ENCODE data around the gene BEST3. TPM values are rescaled to one million over a fixed set of nuclear protein-coding genes. Genes with fewer than 3 reads are reported as not detected.

BEST3 gene
- total and polyA plus RNA-seq, 2 donors (not counting 1 experiment from before 2014, with no cell fraction given): not detected

- no peak overlapping the region for H2AFZ ChIP-seq (ENCODE audit: insufficient read depth, low read depth, low read length, poor library complexity, severe bottlenecking)
- H3K27ac Mint-ChIP-seq: no peak overlapping the region
- intact Hi-C loops (cut with micrococcal nuclease): no loop called here
- no peaks in the 10 kb centered on the region for H3K27me3 ChIP-seq (replicated peaks in 1 of 4; ENCODE audit: control extremely low read depth in 1 of 4, control insufficient read depth in 3 of 4, insufficient read depth in 4 of 4, low read length in 3 of 4)
- CTCF ChIA-PET: interaction anchor here (1.3 kb wide), 1 partner anchor 24 kb away, joined by 4 read pairs; no protein-coding TSS in a partner anchor
- H3K9ac ChIP-seq (ENCODE audit: low read length): no peak overlapping the region
- WGBS (ENCODE audit: insufficient coverage): 100% methylated on average over 2 of the region's 3 CpGs
- no peaks in the 10 kb centered on the region for H4K20me1 ChIP-seq (ENCODE audit: control insufficient read depth, insufficient read depth, low read length, poor library complexity, severe bottlenecking)
- H3K9me3 Mint-ChIP-seq (ENCODE audit: insufficient read depth): no peaks in the 10 kb centered on the region
- no peak overlapping the region for H3K27ac ChIP-seq (ENCODE audit: low read length in 2 of 2)
- H3K9me3 ChIP-seq (ENCODE audit: control extremely low read depth in 1 of 3, control insufficient read depth in 2 of 3, insufficient read depth in 1 of 3, low read length in 2 of 3): no peaks in the 10 kb centered on the region
- no peak for ATAC-seq (ENCODE audit: low read depth)
- no peaks in the 10 kb centered on the region for H3K36me3 ChIP-seq (replicated peaks in 1 of 2; ENCODE audit: control extremely low read depth in 1 of 2, control insufficient read depth in 1 of 2, extremely low read depth in 1 of 2, insufficient read depth in 2 of 2, low read length in 1 of 2)
- H3K79me2 ChIP-seq (ENCODE audit: control insufficient read depth, insufficient read depth, low read length): no peaks in the 10 kb centered on the region
- no peaks in the 10 kb centered on the region for H3K4me1 ChIP-seq (ENCODE audit: control insufficient read depth in 2 of 2, insufficient read depth in 2 of 2, low read length in 2 of 2)
- H3K4me3 ChIP-seq (ENCODE audit: control extremely low read depth in 1 of 5, extremely low read depth in 1 of 5, insufficient read depth in 1 of 5, low read depth in 2 of 5, low read length in 4 of 5): no peak overlapping the region
- H3K4me2 ChIP-seq (replicated peaks; ENCODE audit: low read depth, low read length, poor library complexity, severe bottlenecking): no peak overlapping the region
- TF ChIP-seq EZH2 (IDR thresholded peaks at IDR 0.05; ENCODE audit: borderline replicate concordance, insufficient read depth, low read depth, low read length, poor library complexity, severe bottlenecking) (no peak), CTCF (IDR thresholded peaks at IDR 0.05) (no peak)
- H3K4me3 Mint-ChIP-seq: no peak overlapping the region
- no peak for DNase-seq
- H3K4me1 Mint-ChIP-seq: no peaks in the 10 kb centered on the region
- POLR2A ChIA-PET: no interaction called here
- H3K27me3 Mint-ChIP-seq: peaks cover 15% of the 10 kb centered on the region
Observed at GRCh38 chr12:69663726-69664125, 35.4 kb downstream of the BEST3 start.

GRCh38 chr12:69662764-69663163, 36.3 kb downstream of the BEST3 start:
- Histone ChIP-seq H3K9me3 (ENCODE audit: control extremely low read depth in 1 of 3, control insufficient read depth in 2 of 3, insufficient read depth in 1 of 3, low read length in 2 of 3) (no peaks in the 10 kb centered on the region), H3K4me3 (ENCODE audit: control extremely low read depth in 1 of 5, extremely low read depth in 1 of 5, insufficient read depth in 1 of 5, low read depth in 2 of 5, low read length in 4 of 5) (no peak overlapping the region), H4K20me1 (ENCODE audit: control insufficient read depth, insufficient read depth, low read length, poor library complexity, severe bottlenecking) (no peaks in the 10 kb centered on the region), H3K36me3 (replicated peaks in 1 of 2; ENCODE audit: control extremely low read depth in 1 of 2, control insufficient read depth in 1 of 2, extremely low read depth in 1 of 2, insufficient read depth in 2 of 2, low read length in 1 of 2) (no peaks in the 10 kb centered on the region), H3K27ac (ENCODE audit: low read length in 2 of 2) (no peak overlapping the region), H3K4me1 (ENCODE audit: control insufficient read depth in 2 of 2, insufficient read depth in 2 of 2, low read length in 2 of 2) (no peaks in the 10 kb centered on the region), H3K9ac (ENCODE audit: low read length) (no peak overlapping the region), H3K4me2 (replicated peaks; ENCODE audit: low read depth, low read length, poor library complexity, severe bottlenecking) (no peak overlapping the region), H3K27me3 (replicated peaks in 1 of 4; ENCODE audit: control extremely low read depth in 1 of 4, control insufficient read depth in 3 of 4, insufficient read depth in 4 of 4, low read length in 3 of 4) (peaks cover 0 to 1% (median 0%) of the 10 kb centered on the region in 4 experiments), H3K79me2 (ENCODE audit: control insufficient read depth, insufficient read depth, low read length) (no peaks in the 10 kb centered on the region), H2AFZ (ENCODE audit: insufficient read depth, low read depth, low read length, poor library complexity, severe bottlenecking) (no peak overlapping the region)
- Mint-ChIP-seq H3K9me3 (ENCODE audit: insufficient read depth) (no peaks in the 10 kb centered on the region), H3K27ac (no peak overlapping the region), H3K27me3 (peaks cover 21% of the 10 kb centered on the region), H3K4me3 (no peak overlapping the region), H3K4me1 (no peaks in the 10 kb centered on the region)
- ATAC-seq (ENCODE audit: low read depth) (no peak), DNase-seq (no peak)
- ChIA-PET POLR2A (no interaction called here), CTCF (interaction anchor here (1.3 kb wide), 1 partner anchor 23 kb away, joined by 4 read pairs; no protein-coding TSS in a partner anchor)
- TF ChIP-seq EZH2 (IDR thresholded peaks at IDR 0.05; ENCODE audit: borderline replicate concordance, insufficient read depth, low read depth, low read length, poor library complexity, severe bottlenecking): no peak
- intact Hi-C loops (cut with micrococcal nuclease): no loop called here
